ENCODE results near the gene NCSTN.

DNA sequence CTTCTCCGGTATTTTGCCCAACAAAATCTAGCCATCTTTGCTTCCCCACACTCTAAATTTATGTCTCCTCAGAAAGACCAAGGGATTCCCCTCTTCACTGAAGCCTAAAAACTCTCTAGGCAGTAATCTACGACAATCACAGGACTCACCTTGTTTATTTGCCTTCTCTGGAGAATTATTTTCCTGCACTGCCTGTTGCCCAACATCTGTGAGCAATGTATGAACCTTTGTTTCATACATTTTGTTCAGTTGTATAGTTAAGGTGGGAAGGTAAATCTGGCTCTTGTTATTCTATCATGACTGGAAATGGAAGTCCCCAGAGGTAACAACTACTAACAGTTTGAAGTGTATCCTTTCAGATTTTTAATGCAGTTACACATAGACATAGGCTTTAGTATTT is 2.3 kb upstream of the NCSTN start:
- no peak for TF ChIP-seq CTCF (IDR thresholded peaks at IDR 0.05)
- TF ChIP-seq POLR2A (IDR thresholded peaks at IDR 0.05): no peak
- no peak for TF ChIP-seq POLR2AphosphoS5 (IDR thresholded peaks at IDR 0.05; ENCODE audit: insufficient read depth in 1 of 2, low read depth in 1 of 2)
